Ishikawa (cell line): ENCODE measurements around the gene AP3B2.
A peak's percentile ranks its signal among the peaks of the same experiment; 100 is the strongest.

Source experiments
- CEBPB ChIP-seq: IDR thresholded peaks from 2 replicates; pipeline ENCODE4 v1.6.1; 2012
- CREB1 ChIP-seq: IDR thresholded peaks from 2 replicates; pipeline ENCODE4 v1.6.1; 2012; ENCODE audit warnings: low read depth
- EGR1 ChIP-seq: IDR thresholded peaks from 2 replicates; pipeline ENCODE4 v1.6.1; 2012
- EP300 ChIP-seq: IDR thresholded peaks from 2 replicates; pipeline ENCODE4 v1.6.1; 2012; ENCODE audit warnings: borderline replicate concordance
- FOXM1 ChIP-seq: IDR thresholded peaks from 2 replicates; pipeline ENCODE4 v1.6.1; 2012; ENCODE audit warnings: low read depth, borderline replicate concordance
- MAX ChIP-seq: IDR thresholded peaks from 2 replicates; pipeline ENCODE4 v1.6.1; 2012
- NFIC ChIP-seq: IDR thresholded peaks from 2 replicates; pipeline ENCODE4 v1.6.1; 2012
- RAD21 ChIP-seq: IDR thresholded peaks from 2 replicates; pipeline ENCODE4 v1.6.1; 2012; ENCODE audit warnings: low read depth
- REST ChIP-seq: IDR thresholded peaks from 2 replicates; pipeline ENCODE4 v1.6.1; 2012; ENCODE audit warnings: low read depth, mild to moderate bottlenecking
- TAF1 ChIP-seq: IDR thresholded peaks from 2 replicates; pipeline ENCODE4 v1.6.1; 2012; ENCODE audit warnings: low read depth, mild to moderate bottlenecking
- TCF12 ChIP-seq: IDR thresholded peaks from 2 replicates; pipeline ENCODE4 v1.6.1; 2012; ENCODE audit warnings: low read depth
- TEAD4 ChIP-seq: IDR thresholded peaks from 2 replicates; pipeline ENCODE4 v1.6.1; 2012
- USF1 ChIP-seq: IDR thresholded peaks from 2 replicates; pipeline ENCODE4 v1.6.1; 2012
- YY1 ChIP-seq: IDR thresholded peaks from 2 replicates; pipeline ENCODE4 v1.6.1; 2012; ENCODE audit warnings: low read depth
- ZBTB7A ChIP-seq: IDR thresholded peaks from 2 replicates; pipeline ENCODE4 v1.6.1; 2012; ENCODE audit warnings: low read depth

AP3B2 gene

GRCh38 chr15:82680200-82681102, 29.2 kb downstream of the AP3B2 start:
- no peak for TF ChIP-seq CREB1
- peak; percentile 39; the same call in 1 of the 2 replicates for TF ChIP-seq RAD21
- TF ChIP-seq TCF12 = no peak
- TF ChIP-seq EP300 = no peak
- TF ChIP-seq REST = no peak
- TF ChIP-seq YY1 = peak; percentile 74
- no peak for TF ChIP-seq CEBPB
- TF ChIP-seq TEAD4 = no peak
- TF ChIP-seq ZBTB7A = 0 out of 2 replicates have a peak, but pooled peaks have one; percentile 47
- TF ChIP-seq MAX = peak; percentile 53
- TF ChIP-seq USF1 = no peak
- no peak for TF ChIP-seq NFIC
- TF ChIP-seq FOXM1 = no peak
- no peak for TF ChIP-seq EGR1
- TF ChIP-seq TAF1 = peak; percentile 61; the same call in 1 of the 2 replicates

- TF ChIP-seq FOXM1 (no peak), NFIC (no peak), TAF1 (no peak), USF1 (no peak), REST (no peak), YY1 (no peak), EP300 (no peak), EGR1 (no peak), TEAD4 (no peak), CREB1 (no peak), ZBTB7A (no peak), CEBPB (no peak), TCF12 (no peak)
Observed at GRCh38 chr15:82679626-82680199, 30.0 kb downstream of the AP3B2 start.

- TF ChIP-seq MAX (no peak), EP300 (no peak), REST (no peak), CEBPB (no peak), ZBTB7A (no peak), TCF12 (no peak), YY1 (no peak), TEAD4 (no peak), NFIC (no peak), EGR1 (no peak), TAF1 (no peak), USF1 (no peak)
Observed at GRCh38 chr15:82677720-82678323, 31.9 kb downstream of the AP3B2 start.
